HG02623 (cell line): ENCODE data around the gene SEC22C.
"Not testable (repeated sequence)": the region's sequence is repeated elsewhere in the genome, so short reads cannot be mapped to it uniquely, and the experiment has no call there.

Experiments used
- ATAC-seq: cut with Tn5 transposase; IDR thresholded peaks from one replicate; pipeline ENCODE4 v1.9.1; 2021; ENCODE audit warnings: moderate library complexity; ENCODE audit not compliant: unreplicated experiment

SEC22C gene

DNA sequence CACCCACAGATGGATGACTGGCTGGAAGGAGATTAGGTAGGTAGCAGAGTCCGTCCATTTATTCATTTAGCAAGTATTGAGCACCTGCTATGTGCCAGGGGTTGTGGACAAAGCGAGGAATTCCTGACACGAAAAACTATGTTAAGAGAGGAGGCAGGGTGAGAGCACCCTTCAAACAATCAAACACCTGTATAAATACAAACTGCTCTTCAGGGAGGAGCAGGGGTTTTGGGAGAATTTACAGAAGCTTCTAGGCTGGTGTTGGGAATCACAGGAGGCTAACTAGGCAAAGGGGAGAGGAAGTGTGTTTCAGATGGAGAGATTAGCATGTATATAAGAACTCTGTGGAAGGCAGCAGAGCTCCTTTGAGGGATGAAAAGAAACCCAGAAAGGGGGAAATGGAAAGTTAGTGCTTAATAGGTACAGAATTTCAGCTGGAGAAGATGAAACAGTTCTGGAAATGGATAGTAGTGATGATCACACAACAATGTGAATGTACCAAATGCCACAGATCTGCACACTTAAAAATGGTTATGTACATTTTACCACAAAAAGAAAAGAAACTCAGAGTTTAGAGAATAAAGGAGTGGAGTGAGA is 805 bp upstream of the SEC22C start:
- no peak for ATAC-seq

DNA sequence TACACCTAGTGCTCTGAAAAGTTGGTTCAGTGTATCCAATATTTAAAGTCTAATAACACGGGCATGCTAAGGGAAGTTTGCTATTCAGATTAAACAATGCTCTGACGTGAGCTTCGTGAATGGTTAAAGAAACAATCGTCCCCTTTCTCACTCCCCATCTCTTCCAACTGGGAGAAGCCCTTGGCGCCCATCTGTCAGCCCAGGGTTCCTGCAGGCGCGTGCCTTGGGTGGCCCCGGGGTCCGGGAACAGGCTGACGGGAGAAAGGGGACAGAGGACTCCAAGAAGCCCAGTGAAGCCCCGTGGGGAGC is 413 bp downstream of the SEC22C start:
- ATAC-seq, result no peak

DNA sequence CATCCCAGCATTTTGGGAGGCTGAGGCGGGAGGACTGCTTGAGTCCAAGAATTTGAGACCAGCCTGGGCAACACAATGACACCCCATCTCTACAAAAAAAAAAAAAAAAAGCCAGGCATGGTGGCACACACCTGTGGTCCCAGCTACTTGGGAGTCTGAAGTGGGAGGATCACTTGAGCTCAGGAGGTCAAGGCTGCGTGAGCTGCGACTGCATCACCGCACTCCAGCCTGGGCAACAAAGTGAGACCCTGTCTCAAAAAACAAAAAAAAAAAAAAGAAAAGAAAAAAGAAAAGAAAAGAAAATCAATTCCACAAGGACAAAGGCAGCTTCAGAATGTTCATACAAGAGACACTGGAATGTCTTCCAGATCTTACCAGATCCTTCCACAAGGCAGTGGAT is 2.4 kb downstream of the SEC22C start:
- ATAC-seq, result not testable (repeated sequence)

DNA sequence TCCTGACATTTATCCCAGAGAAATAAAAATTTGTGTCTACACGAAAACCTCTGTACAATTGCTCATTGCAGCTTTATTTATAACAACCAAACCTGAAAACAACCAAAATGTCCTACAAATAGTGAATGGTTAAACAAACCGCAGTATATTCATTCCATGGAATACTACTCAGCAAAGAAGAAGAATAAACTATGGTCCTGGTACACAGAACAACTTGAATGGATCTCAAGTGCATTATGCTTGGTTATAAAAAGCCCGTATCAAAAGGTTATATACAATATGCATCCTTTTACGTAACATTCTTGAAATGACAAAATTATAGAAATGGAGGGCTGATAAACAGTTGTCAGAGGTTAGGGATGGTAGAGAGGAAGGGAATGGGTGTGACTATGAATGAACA is 3.7 kb downstream of the SEC22C start:
- no peak for ATAC-seq

DNA sequence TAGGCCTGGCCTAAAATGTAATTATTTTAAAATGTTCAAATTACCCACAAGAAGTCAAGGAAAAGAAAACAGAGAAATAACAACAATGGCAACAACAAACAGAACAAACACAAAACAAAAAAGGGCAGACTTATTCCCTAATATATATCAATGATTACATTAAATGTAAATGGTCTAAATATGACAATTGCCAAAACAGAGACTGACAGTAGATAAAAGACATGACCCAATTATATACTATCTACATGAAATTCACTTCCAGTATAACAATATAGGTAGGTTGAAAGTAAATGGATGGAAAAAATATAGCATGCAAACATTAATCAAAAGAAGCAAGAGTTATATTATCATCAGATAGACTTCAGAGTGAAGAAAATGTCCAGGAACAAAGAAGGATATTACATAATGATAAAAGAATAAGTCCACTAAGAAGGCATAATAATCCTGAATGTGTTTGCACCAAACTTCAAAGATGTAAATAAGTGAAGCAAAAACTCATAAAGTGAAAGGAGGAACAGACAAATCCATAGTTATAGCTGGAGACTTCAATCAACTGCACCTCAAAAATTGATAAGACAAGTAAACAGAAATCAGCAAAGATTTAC is 6.5 kb downstream of the SEC22C start:
- ATAC-seq, result no peak

DNA sequence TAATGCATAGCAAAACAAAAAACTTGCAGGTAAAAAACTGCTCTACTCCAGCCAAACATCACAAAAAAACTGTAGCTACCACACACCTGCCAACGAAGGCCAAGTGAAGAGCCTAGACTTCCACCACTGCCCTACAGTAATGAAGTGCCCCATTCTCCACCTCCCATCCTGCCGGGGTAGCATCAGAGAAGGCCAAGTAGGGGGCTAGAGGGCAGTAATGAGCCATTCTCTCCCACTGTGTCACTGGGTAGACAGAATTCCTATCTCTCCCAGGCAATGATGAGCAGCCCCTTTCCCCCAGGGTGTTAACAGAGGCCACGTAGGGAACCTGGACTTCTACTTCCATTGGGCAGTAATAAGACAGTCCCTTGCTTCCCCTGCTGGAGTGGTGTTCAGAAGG is 9.5 kb downstream of the SEC22C start:
- no peak for ATAC-seq

DNA sequence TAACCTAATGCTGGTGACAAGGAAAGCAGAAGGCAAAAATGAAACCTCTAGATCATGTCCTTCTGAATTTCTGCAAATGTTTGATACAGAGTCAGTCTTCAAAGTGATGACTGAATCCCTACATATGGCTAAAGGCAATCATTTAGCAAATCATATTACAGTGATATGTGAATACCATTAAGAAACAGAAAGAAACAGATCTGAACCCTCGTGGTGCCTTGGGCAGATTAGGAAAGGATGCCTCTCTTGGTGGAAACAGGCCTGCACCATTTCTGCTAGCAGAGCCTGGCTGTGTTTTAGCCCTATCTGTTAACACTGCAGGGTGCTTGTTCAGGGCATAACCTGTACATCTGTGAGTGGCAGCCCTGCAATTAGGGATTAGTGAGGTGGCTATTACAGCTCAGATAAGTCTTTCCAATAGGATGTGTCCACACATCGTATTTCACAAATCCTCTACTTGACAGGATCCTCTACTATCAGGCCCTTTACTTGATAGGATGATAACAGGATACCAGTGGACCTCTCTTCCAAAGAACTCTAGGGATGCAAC is 12.1 kb downstream of the SEC22C start:
- no peak for ATAC-seq

DNA sequence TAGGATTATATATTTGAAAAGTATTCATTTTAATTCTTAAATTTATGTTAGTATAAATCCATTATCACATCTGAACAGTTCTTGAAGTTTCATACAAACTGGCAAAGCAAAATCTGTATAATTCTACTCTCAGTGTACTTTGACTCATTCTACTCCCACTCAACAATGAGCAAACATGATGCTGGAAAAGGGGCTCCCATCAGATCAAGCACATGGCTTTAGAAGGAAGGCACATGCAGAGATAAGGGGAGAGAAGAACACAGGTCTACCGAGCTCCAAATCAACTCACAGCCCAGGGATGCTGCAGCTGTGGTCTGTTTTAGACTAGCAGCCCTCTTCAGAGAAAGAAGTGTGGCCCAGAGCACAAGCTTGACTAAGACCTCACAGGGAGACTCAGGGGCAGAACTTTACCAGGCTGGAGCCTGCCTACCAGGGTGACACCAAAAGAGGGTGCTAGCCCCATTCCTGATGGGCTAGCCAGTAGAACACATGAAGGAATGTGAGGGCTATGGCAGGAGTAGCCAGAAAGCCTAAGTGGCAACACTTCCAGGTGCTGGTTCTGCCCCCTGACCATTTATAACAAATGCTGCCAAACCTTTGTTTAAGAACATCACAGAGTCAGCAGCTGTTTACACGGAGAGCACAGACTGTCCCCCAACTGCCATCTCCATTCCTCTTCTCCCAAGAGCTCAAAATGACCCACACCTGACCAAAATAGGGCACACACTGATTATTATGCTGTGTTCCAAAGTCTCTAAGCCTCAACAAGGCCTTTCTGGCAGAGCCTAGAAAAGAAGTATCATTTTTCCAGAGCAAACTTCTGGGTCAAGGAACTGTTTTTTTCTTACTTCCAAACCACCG is 19.5 kb downstream of the SEC22C start:
- no peak for ATAC-seq

DNA sequence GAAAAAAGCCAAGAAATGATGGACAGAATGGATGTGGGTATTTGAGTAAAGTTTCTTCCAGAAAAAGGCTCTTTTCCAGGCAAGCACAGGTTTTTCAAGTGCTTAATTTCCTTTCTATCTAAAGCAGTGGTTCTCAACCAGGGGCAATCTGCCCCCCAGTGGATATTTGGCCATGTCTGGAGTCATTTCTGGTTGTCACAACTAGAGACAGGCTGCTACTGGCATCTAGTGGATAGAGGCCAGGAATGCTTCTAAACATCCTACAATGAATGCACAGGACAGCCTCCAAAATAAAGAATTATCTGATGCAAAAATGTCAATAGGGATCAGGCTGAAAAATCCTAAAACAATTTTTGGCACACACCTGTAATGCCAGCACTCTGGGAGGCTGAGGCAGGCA is 23.9 kb downstream of the SEC22C start:
- no peak for ATAC-seq

DNA sequence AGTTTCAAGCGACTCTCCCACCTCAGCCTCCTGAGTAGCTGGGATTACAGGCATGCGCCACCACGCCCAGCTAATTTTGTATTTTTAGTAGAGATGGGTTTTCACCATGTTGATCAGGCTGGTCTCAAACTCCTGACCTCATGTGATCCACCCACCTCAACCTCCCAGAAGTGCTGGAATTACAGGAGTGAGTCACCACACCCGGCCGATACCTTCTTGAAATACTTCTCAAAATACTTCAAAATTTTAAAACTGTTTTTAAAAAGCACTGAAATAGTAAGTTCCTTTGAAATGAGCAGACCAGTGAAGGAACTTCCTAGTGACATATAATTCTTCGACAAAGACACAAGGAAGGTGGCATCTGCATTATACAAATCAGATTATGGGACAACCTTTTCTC is 24.9 kb downstream of the SEC22C start:
- not testable (repeated sequence) for ATAC-seq

DNA sequence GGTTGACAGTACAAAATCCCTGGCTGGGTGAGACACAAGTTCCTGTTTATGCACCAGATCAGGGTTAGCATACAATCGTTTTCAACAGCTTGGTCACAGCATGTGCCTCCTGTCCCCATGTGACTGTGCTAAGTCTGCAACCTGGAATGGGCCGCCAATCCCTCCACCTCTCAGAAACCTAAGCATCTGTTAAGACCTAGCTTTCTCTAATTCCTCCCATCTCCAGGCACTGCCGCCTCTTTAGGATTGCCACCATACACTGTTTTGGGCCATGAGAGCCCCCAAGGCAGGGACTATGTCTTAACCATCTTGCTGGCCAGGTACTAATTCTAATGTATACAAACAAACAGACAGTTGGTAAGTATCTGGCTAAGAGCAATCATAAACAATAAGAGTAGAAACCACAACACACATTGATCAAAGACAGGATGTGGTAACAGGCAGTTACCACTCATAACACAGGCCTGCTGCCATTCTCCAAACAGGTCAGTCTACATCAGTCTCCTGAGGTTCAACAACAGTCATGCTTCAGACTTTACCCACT is 25.6 kb downstream of the SEC22C start:
- ATAC-seq, result no peak

DNA sequence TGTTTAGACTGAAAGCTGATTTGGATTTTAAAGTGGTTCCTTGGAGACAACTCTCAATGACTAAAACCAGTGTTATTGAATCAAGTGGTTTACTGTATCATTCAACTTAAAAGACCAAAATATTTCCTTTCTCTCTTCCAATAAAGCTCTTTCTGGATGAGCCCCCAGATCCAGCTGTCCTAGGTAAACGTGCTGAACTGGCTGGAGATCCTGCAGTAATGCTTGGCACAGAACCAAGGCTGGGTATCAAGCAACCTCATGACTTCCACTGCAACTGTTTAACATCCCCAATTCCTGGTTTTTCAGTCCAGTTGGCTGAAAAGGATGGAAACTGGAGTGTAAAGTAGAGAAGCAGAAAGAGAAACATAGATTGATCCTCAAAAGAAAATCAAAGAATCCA is 28.9 kb downstream of the SEC22C start:
- no peak for ATAC-seq

DNA sequence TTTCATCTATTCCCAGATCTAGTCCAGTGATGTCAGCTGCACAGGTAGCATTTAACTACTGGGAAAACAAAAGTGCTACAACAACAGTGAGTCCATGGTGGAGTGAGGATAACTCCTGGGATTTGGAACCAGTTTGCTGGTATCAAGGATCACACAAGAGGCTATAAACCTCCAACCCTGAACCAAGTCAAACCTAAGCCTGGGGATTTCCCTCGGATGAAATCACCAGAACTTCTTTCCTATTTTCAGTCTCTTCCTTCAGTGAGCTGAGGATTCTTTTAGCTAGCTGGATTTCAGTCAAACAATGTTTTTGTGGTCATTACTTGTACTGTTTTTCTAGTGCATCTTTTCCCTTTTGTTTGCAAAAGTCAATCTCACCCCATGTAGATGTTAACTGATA is 31.5 kb downstream of the SEC22C start:
- ATAC-seq, result no peak

DNA sequence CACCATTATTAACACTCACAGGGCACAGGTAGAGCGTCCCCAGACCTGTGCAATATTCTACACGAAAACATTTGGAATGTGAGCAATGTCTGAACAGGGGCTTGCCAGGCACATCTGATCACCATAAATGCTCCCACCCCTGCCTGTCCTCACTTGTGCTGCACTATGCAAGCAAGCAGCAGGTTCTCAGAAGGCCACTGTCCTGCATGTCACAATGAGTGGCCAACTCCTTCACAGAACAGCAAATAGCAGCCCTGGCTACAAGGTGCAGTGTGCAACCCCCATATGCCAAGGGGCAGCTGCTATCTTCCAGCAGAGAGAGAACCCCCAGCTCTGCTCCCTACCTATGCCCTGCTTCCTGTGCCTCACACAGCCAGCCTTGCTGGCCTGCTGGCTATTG is 32.6 kb downstream of the SEC22C start:
- no peak for ATAC-seq

DNA sequence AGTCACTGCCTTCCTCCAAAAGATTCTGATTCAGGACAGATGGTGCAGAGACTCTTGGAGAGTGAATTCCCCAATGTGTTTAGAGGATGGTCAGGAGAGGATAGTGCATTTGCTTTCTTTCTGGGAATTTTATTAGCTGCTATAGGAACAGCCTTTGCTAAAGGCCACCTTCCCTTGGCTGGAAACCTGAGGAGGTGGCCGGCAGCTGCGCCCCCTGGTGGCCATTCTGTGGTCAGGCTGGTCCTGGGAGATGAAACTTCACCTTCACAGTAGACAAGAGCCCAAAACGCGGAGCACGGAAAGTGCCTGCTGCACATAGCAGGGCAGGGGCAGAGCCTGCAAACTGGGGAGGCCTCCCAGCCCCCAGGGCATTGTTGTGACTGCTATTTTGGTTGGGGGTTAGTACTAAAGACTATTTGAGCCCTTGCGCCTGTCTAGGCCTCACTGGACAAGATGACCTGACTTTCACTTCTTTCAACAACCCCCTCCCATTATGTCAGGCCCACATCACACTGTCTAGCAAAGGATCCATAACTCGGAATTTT is 34.3 kb downstream of the SEC22C start:
- ATAC-seq, result no peak

DNA sequence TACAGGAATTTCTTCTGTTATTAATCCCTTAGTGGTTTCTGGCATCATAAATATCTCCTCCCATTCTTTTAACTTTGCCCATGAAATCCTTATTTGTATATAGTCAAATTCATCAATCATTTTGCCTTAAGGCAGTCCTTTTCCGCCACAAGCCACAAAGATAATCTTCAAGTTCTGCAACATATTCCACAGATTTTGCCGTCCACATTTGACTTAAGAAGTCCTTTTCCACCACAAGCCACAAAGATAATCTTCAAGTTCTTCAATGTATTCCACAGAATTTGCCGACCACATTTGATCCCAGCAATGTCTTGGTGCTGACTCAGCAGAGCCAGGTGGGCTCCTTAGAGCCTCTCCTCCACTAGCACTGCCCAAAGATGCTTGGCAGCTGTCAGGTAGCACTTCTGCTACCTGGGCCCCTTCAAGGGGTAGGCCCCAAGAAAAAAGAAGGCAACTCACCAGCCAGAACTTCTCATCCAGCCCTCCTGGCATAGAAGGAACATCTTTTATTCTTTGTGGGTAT is 35.0 kb downstream of the SEC22C start:
- no peak for ATAC-seq

DNA sequence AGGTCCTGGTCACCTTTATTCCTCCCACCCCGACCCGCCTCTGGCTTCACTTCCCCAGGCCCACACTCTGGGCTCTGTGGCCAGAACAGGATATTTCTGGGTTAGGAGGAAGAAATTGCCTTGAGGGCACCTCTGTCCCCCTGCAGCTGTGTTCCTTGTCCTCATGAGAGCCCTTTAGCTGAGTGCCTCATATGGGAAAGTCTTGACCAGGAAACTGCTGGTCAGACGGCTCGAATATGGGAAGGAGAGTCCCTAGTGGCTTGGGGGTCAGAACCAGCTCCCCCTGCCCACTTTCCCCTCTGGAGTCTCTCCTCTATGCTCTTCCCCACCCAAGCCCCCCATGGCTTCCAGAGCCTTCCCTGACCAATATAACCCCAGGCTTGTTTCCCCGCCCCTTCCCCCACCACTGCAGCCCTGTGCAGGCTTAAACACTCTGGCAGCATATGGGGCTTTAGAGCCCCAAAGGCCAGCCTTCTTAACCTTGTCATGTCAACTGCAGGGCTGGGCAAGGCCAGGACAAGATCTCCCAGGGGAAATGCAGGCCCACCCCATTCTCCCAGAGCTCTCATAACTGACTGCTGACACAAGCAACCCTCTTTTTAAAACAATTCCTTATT is 36.4 kb downstream of the SEC22C start:
- ATAC-seq, result no peak

DNA sequence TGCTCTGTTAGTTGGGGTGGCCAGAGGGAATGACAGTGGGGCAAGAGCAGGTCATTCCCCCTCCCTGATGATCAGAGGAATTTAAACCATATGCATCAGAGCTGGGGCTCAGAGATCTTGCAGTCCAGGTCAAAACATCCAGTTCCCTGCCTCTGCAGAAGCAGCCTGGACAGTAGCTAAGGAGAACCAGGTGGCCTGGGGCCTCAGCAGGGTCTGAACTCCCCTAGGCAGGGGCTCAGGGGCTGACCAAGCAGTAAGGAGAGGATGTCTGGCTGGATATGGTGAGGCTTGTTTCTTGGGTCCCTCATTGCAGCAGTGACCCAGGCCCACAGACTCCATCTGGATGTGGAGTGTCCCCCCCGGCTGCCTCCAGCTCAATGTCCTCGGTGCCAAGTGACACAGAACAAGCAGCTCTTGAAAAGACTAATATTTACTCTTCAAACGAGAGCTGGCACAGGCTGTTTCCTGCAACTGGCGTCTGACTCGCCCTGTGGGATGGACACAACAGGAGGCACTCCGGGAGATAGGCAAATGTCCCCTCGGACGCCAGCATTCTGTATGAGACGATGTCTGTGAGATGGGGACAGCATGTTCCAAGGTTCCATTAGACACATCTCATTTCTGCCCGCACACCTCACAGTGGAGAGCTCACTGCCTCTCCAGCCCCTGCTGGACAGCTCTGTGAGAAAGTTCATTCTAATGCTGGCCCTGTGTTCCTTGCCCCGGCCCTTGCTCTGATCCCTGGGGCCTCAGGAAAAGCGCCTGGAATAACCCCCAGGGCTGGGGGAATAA is 37.1 kb downstream of the SEC22C start:
- ATAC-seq, result no peak

DNA sequence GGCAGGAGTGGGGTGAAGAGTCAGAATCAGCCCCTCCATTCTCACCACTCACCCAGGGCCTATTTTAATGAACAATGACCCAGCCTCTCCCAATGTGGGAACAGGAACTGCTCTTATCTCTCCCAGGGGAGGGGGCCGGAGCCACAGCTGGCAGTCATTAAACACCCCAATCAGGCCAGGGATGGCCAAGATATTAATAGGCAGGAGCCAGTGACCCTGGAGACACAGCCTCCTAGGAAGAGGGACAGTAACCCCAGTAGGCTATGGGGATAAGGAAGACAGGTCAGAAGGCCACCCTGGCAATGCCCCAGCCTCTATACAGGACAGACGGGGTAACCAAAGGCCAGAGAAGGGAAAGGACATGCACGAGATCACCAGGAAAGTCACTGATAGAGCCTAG is 40.7 kb downstream of the SEC22C start:
- no peak for ATAC-seq
